ENCODE results near the gene AKAP13. TPM values are rescaled to one million over a fixed set of nuclear protein-coding genes. Genes with fewer than 3 reads are reported as not detected.

AKAP13 gene
- total and polyA plus RNA-seq, 2 of the 13 experiments (the other 11 are each of a cell fraction or from before 2014, with no cell fraction given): 6.7 to 27.1 TPM

- H3K36me3 ChIP-seq (replicated peaks in 1 of 2; ENCODE audit: control insufficient read depth in 1 of 2, insufficient read depth in 2 of 2, low read length in 2 of 2): peaks cover 0 to 4% of the 10 kb centered on the region in 2 experiments; a peak in 1 of 5 replicates
- FAIRE-seq (no peak), ATAC-seq (no peak), DNase-seq (ENCODE audit: low spot score) (no peak)
- H3K4me3 ChIP-seq (replicated peaks in 1 of 3; ENCODE audit: insufficient read depth in 1 of 3, low read depth in 2 of 3, low read length in 3 of 3): no peak overlapping the region
- intact Hi-C loops (cut with micrococcal nuclease; ENCODE audit: unreplicated experiment) (no loop called here), in situ Hi-C loops (cut with HindIII; ENCODE audit: extremely low pct_ligation_motif_present, low pct_unique_long_range_greater_than_20kb) (no loop called here)
- WGBS (ENCODE audit: low lambda C conversion rate): 100% methylated on average over 1 of the region's 1 CpG
- no peaks in the 10 kb centered on the region for H3K79me2 ChIP-seq (ENCODE audit: insufficient read depth, low read length)
- no peak overlapping the region for H3K27ac ChIP-seq (ENCODE audit: extremely low read length, insufficient read depth, low read length)
- H3K27me3 ChIP-seq (ENCODE audit: control insufficient read depth in 1 of 2, insufficient read depth in 2 of 2, low read length in 2 of 2): no peaks in the 10 kb centered on the region
- TF ChIP-seq, protein P1, sequence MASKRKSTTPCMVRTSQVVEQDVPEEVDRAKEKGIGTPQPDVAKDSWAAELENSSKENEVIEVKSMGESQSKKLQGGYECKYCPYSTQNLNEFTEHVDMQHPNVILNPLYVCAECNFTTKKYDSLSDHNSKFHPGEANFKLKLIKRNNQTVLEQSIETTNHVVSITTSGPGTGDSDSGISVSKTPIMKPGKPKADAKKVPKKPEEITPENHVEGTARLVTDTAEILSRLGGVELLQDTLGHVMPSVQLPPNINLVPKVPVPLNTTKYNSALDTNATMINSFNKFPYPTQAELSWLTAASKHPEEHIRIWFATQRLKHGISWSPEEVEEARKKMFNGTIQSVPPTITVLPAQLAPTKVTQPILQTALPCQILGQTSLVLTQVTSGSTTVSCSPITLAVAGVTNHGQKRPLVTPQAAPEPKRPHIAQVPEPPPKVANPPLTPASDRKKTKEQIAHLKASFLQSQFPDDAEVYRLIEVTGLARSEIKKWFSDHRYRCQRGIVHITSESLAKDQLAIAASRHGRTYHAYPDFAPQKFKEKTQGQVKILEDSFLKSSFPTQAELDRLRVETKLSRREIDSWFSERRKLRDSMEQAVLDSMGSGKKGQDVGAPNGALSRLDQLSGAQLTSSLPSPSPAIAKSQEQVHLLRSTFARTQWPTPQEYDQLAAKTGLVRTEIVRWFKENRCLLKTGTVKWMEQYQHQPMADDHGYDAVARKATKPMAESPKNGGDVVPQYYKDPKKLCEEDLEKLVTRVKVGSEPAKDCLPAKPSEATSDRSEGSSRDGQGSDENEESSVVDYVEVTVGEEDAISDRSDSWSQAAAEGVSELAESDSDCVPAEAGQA (IDR thresholded peaks at IDR 0.05; ENCODE audit: low read depth): no peak
- TF ChIP-seq, protein P1 (CRISPR knock-in tag; IDR thresholded peaks at IDR 0.05; ENCODE audit: borderline replicate concordance): no peak
- TF ChIP-seq ZNF501 (CRISPR knock-in tag; IDR thresholded peaks at IDR 0.05) (no peak), ZSCAN12 (CRISPR knock-in tag; IDR thresholded peaks at IDR 0.05) (no peak), ZNF362 (CRISPR knock-in tag; IDR thresholded peaks at IDR 0.05; ENCODE audit: borderline replicate concordance) (no peak), ZBTB20 (CRISPR knock-in tag; IDR thresholded peaks at IDR 0.05; ENCODE audit: borderline replicate concordance, low read depth) (no peak), SOX13 (IDR thresholded peaks at IDR 0.05) (no peak), SOX13 (CRISPR knock-in tag; conservative IDR thresholded peaks at IDR 0.05 in 1 of 2, IDR thresholded peaks at IDR 0.05 in 1 of 2) (no peak), ZFP37 (CRISPR knock-in tag; IDR thresholded peaks at IDR 0.05; ENCODE audit: borderline replicate concordance) (no peak), XBP1 (CRISPR knock-in tag; IDR thresholded peaks at IDR 0.05) (no peak), POLR2AphosphoS2 (IDR thresholded peaks at IDR 0.05; ENCODE audit: low read depth, low read length) (no peak), NFYB (CRISPR knock-in tag; IDR thresholded peaks at IDR 0.05) (no peak), ZBTB8A (CRISPR knock-in tag; IDR thresholded peaks at IDR 0.05; ENCODE audit: borderline replicate concordance, low read depth) (no peak)
- no peak overlapping the region for H2AFZ ChIP-seq (ENCODE audit: low read length)
- no peak overlapping the region for H3K9ac ChIP-seq (ENCODE audit: insufficient read depth, low read depth, low read length)
- no peaks in the 10 kb centered on the region for H3K9me3 ChIP-seq (ENCODE audit: low read length)
- H3K4me1 ChIP-seq (ENCODE audit: insufficient read depth, low read length): no peaks in the 10 kb centered on the region
- POLR2A ChIA-PET: no interaction called here
- no peaks in the 10 kb centered on the region for H4K20me1 ChIP-seq (ENCODE audit: insufficient read depth, low read length)
- BruUV-seq (replicated peaks): no TSS peak
- CTCF ChIA-PET (ENCODE audit: low intra/inter-chr PET ratio, low total read pairs): no interaction called here
- no peak overlapping the region for H3K4me2 ChIP-seq (ENCODE audit: low read depth, low read length)
Measured at GRCh38 chr15:85571780-85572179, 191.4 kb downstream of the AKAP13 start.
